ENCODE measurements around the gene ENTREP1. TPM values are rescaled to one million over a fixed set of nuclear protein-coding genes. Genes with fewer than 3 reads are reported as not detected.

Gene ENTREP1
- total RNA-seq, 2 experiments from 2014 or later, result not detected

Other genes starting within 250 kb of the ENTREP1 start
- 10 to 100 TPM in 1 of 2 experiments, 1 to 10 TPM in 1; 8.4 to 10.0 TPM for gene TJP2, start 150.9 kb upstream of the ENTREP1 start, total RNA-seq